T-helper 17 cell (primary cell): ENCODE results near the gene IPPK. TPM values are rescaled to one million over a fixed set of nuclear protein-coding genes. Genes with fewer than 3 reads are reported as not detected.

Source experiments
- ATAC-seq: fragments of 150-1000 bp; cut with Tn5 transposase; 2 replicates; pipeline ENCODE4 v1.10.0; 2021; ENCODE audit warnings: mild to moderate bottlenecking, moderate library complexity
- DNase-seq, 3 donors: peaks; one replicate each; pipeline versions ENCODE4 v3.0.0 to v3.0.0-alpha.2; 2020 to 2021
- H3K9me3 ChIP-seq: one replicate; pipeline ENCODE4 v1.7.0; 2013; ENCODE audit warnings: low read length, mild to moderate bottlenecking; ENCODE audit not compliant: control insufficient read depth, poor library complexity, severe bottlenecking
- H3K27ac Mint-ChIP-seq: one replicate; pipeline ENCODE4 v1.8.0; 2022; ENCODE audit warnings: mild to moderate bottlenecking, moderate library complexity, mixed read lengths
- H3K27me3 Mint-ChIP-seq: one replicate; pipeline ENCODE4 v1.8.0; 2022; ENCODE audit warnings: mixed read lengths
- H3K36me3 Mint-ChIP-seq: one replicate; pipeline ENCODE4 v1.8.0; 2022; ENCODE audit warnings: low read depth, mixed read lengths
- H3K4me1 Mint-ChIP-seq: one replicate; pipeline ENCODE4 v1.8.0; 2022; ENCODE audit warnings: mild to moderate bottlenecking, mixed read lengths
- H3K4me3 Mint-ChIP-seq: one replicate; pipeline ENCODE4 v1.8.0; 2022; ENCODE audit warnings: mild to moderate bottlenecking, moderate library complexity, mixed read lengths
- total RNA-seq, 4 donors: library from RNA in 2 of 4; stranded (reverse) in 2 of 4; gene quantifications; one replicate each; pipeline ENCODE4 v1.2.3 and lab custom pipeline; 2022 to 2026

IPPK gene
- total RNA-seq, 2 donors from 2014 or later: 6.3 to 7.1 TPM

- H3K36me3 Mint-ChIP-seq: peaks cover 5% of the 10 kb centered on the region
Observed at GRCh38 chr9:92617195-92617813, 52.6 kb downstream of the IPPK start.

GRCh38 chr9:92616655-92617111 is 53.2 kb downstream of the IPPK start:
- no peak for DNase-seq
- Mint-ChIP-seq H3K4me3 (no peak overlapping the region), H3K4me1 (peaks cover 2% of the 10 kb centered on the region), H3K36me3 (peaks cover 3% of the 10 kb centered on the region), H3K27ac (no peak overlapping the region), H3K27me3 (no peaks in the 10 kb centered on the region)
- H3K9me3 ChIP-seq: no peaks in the 10 kb centered on the region
- ATAC-seq: no peak

More at GRCh38 chr9:92617195-92617813, 52.6 kb downstream of the IPPK start:
- H3K4me3 Mint-ChIP-seq: no peak overlapping the region
- peaks cover under 1% of the 10 kb centered on the region for H3K4me1 Mint-ChIP-seq
- H3K27me3 Mint-ChIP-seq: no peaks in the 10 kb centered on the region
- no peak for ATAC-seq
- no peak overlapping the region for H3K27ac Mint-ChIP-seq
- no peak for DNase-seq
- no peaks in the 10 kb centered on the region for H3K9me3 ChIP-seq

- H3K36me3 Mint-ChIP-seq: peaks cover 5% of the 10 kb centered on the region
Observed at GRCh38 chr9:92616199-92616641, 53.7 kb downstream of the IPPK start.

GRCh38 chr9:92615790-92616189 is 54.1 kb downstream of the IPPK start:
- DNase-seq: no peak
- no peak overlapping the region for H3K27ac Mint-ChIP-seq
- no peaks in the 10 kb centered on the region for H3K27me3 Mint-ChIP-seq
- ATAC-seq: no peak
- peaks cover 2% of the 10 kb centered on the region for H3K4me1 Mint-ChIP-seq
- no peaks in the 10 kb centered on the region for H3K9me3 ChIP-seq
- H3K36me3 Mint-ChIP-seq: peaks cover 6% of the 10 kb centered on the region
- H3K4me3 Mint-ChIP-seq: no peak overlapping the region

More at GRCh38 chr9:92616199-92616641, 53.7 kb downstream of the IPPK start:
- Mint-ChIP-seq H3K27me3 (no peaks in the 10 kb centered on the region), H3K4me3 (no peak overlapping the region), H3K4me1 (peaks cover 2% of the 10 kb centered on the region), H3K27ac (no peak overlapping the region)
- no peak for ATAC-seq
- H3K9me3 ChIP-seq: no peaks in the 10 kb centered on the region
- no peak for DNase-seq

- H3K4me3 Mint-ChIP-seq: no peak overlapping the region
- no peaks in the 10 kb centered on the region for H3K27me3 Mint-ChIP-seq
- no peak overlapping the region for H3K27ac Mint-ChIP-seq
- H3K36me3 Mint-ChIP-seq: peaks cover 6% of the 10 kb centered on the region
- DNase-seq (no peak), ATAC-seq (no peak)
- H3K4me1 Mint-ChIP-seq: peaks cover 2% of the 10 kb centered on the region
- H3K9me3 ChIP-seq: no peaks in the 10 kb centered on the region
Observed at GRCh38 chr9:92614763-92615461, 55.0 kb downstream of the IPPK start.

- no peak overlapping the region for H3K27ac Mint-ChIP-seq
- peaks cover 2% of the 10 kb centered on the region for H3K4me1 Mint-ChIP-seq
- ATAC-seq: no peak
- no peaks in the 10 kb centered on the region for H3K9me3 ChIP-seq
- H3K27me3 Mint-ChIP-seq: no peaks in the 10 kb centered on the region
- peaks cover 6% of the 10 kb centered on the region for H3K36me3 Mint-ChIP-seq
- no peak overlapping the region for H3K4me3 Mint-ChIP-seq
- no peak for DNase-seq
Observed at GRCh38 chr9:92614123-92614510, 55.8 kb downstream of the IPPK start.

GRCh38 chr9:92613268-92614122 is 56.4 kb downstream of the IPPK start:
- Mint-ChIP-seq H3K36me3 (peaks cover 6% of the 10 kb centered on the region), H3K27me3 (no peaks in the 10 kb centered on the region), H3K27ac (no peak overlapping the region), H3K4me1 (peaks cover 2% of the 10 kb centered on the region), H3K4me3 (no peak overlapping the region)
- no peak for ATAC-seq
- no peaks in the 10 kb centered on the region for H3K9me3 ChIP-seq
- DNase-seq: no peak

- Mint-ChIP-seq H3K4me1 (peaks cover 2% of the 10 kb centered on the region), H3K4me3 (no peak overlapping the region), H3K36me3 (peaks cover 6% of the 10 kb centered on the region), H3K27ac (no peak overlapping the region), H3K27me3 (no peaks in the 10 kb centered on the region)
- DNase-seq (no peak), ATAC-seq (no peak)
- H3K9me3 ChIP-seq: no peaks in the 10 kb centered on the region
Observed at GRCh38 chr9:92612816-92613215, 57.1 kb downstream of the IPPK start.

- Mint-ChIP-seq H3K36me3 (peaks cover 6% of the 10 kb centered on the region), H3K4me3 (no peak overlapping the region), H3K27ac (no peak overlapping the region), H3K4me1 (peaks cover 2% of the 10 kb centered on the region), H3K27me3 (no peaks in the 10 kb centered on the region)
- no peaks in the 10 kb centered on the region for H3K9me3 ChIP-seq
- no peak for ATAC-seq
- DNase-seq: no peak
Observed at GRCh38 chr9:92612292-92612691, 57.6 kb downstream of the IPPK start.

GRCh38 chr9:92611621-92612285 is 58.2 kb downstream of the IPPK start:
- H3K27ac Mint-ChIP-seq: no peak overlapping the region
- H3K4me1 Mint-ChIP-seq: peaks cover 2% of the 10 kb centered on the region
- no peak for ATAC-seq
- DNase-seq: no peak
- H3K36me3 Mint-ChIP-seq: peaks cover 6% of the 10 kb centered on the region
- H3K4me3 Mint-ChIP-seq: no peak overlapping the region
- H3K9me3 ChIP-seq: no peaks in the 10 kb centered on the region
- no peaks in the 10 kb centered on the region for H3K27me3 Mint-ChIP-seq

- peaks cover 4% of the 10 kb centered on the region for H3K36me3 Mint-ChIP-seq
- ATAC-seq (no peak), DNase-seq (no peak)
- no peaks in the 10 kb centered on the region for H3K27me3 Mint-ChIP-seq
- peaks cover 2% of the 10 kb centered on the region for H3K4me1 Mint-ChIP-seq
- H3K4me3 Mint-ChIP-seq: no peak overlapping the region
- H3K27ac Mint-ChIP-seq: no peak overlapping the region
- H3K9me3 ChIP-seq: no peaks in the 10 kb centered on the region
Observed at GRCh38 chr9:92610470-92611420, 59.2 kb downstream of the IPPK start.

GRCh38 chr9:92608909-92609445 is 61.0 kb downstream of the IPPK start:
- H3K9me3 ChIP-seq: no peaks in the 10 kb centered on the region
- Mint-ChIP-seq H3K4me1 (peaks cover 2% of the 10 kb centered on the region), H3K27me3 (no peaks in the 10 kb centered on the region), H3K4me3 (no peak overlapping the region), H3K27ac (no peak overlapping the region), H3K36me3 (peaks cover 4% of the 10 kb centered on the region)
- DNase-seq (no peak), ATAC-seq (no peak)
